GM12874 (cell line): ENCODE results near the gene UNC79.

Source experiments
- TF ChIP-seq, protein P1 (sequence below): IDR thresholded peaks from 2 replicates; pipeline ENCODE4 v1.5.1; 2011; ENCODE audit warnings: low read depth, mild to moderate bottlenecking, control low read depth, low read length, moderate library complexity; ENCODE audit not compliant: insufficient read depth

The UNC79 gene

DNA sequence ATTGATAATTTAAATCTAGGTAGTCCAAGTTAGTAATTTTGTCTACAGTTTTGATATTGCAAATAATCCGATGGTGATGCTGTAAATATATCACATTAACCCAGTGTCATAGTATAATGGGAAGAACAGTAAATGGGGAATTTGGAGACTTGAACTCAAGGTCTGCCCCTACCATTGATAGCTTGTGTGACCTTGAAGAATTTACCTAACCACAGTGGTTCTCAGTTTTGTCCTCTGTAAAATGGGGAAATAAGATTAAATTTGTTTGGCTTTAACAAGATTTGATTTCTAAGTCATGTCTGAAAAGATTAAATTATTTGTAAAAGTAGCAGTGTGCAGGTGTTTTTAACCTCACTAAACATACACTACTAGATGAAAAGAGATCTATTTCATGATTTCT is 100.9 kb downstream of the UNC79 start:
- TF ChIP-seq, protein P1, sequence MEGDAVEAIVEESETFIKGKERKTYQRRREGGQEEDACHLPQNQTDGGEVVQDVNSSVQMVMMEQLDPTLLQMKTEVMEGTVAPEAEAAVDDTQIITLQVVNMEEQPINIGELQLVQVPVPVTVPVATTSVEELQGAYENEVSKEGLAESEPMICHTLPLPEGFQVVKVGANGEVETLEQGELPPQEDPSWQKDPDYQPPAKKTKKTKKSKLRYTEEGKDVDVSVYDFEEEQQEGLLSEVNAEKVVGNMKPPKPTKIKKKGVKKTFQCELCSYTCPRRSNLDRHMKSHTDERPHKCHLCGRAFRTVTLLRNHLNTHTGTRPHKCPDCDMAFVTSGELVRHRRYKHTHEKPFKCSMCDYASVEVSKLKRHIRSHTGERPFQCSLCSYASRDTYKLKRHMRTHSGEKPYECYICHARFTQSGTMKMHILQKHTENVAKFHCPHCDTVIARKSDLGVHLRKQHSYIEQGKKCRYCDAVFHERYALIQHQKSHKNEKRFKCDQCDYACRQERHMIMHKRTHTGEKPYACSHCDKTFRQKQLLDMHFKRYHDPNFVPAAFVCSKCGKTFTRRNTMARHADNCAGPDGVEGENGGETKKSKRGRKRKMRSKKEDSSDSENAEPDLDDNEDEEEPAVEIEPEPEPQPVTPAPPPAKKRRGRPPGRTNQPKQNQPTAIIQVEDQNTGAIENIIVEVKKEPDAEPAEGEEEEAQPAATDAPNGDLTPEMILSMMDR: no peak

DNA sequence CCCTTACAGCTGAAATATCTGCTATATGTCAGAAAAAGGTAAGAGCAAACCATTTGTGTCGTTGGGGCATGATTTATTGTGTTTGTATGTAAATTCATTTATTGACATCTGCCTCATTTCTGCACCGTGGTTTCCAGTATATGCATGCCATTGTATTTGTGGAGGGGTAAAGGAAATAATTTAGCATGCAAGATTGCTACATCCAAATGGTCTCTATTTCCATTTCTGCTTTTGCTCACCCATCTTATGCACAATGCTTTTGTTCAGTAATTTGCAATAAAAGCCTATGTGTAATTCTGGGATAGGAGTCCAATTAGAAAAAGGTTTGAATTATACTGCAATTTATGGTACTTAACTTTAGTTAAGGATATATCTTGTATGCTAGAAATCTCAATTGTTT is 101.8 kb downstream of the UNC79 start:
- TF ChIP-seq, protein P1: no peak

DNA sequence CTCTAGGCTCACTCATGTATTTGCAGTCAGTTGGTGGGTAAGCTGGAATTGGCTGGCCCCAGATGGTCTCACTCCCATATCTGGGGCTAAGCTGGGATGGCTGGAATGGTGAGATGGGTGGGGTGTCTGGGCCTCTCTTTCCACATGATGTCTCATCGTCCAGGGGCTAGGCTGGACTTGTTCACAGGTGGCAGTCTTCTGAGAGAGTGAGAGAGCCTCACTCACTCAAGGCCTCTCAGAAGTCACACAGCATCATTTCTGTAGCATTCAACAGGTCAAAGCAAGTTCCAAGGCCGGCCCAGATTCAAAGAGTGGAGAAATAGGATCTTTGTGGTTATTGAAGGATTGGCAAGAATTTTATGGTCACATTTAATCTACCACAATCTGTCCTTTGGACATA is 102.7 kb downstream of the UNC79 start:
- TF ChIP-seq, protein P1: no peak

DNA sequence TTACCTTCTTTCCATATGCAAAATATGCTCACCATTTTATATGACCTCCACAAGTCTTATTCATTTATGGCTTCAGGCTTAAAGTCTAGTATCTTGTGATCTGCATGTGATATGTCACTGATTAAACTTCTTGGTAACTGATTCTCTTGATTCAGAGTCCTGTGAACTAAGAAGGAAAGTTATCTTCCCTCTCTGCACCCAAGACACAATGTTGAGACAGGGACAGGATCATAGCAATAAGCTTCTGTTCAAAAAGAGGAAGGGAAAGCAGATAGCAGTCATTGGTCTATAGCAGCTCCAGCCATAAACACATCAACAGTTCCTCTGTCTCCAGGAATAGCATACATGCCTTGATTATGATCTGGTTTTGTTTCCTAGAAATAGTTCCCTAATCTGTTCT is 103.1 kb downstream of the UNC79 start:
- TF ChIP-seq, protein P1: no peak

DNA sequence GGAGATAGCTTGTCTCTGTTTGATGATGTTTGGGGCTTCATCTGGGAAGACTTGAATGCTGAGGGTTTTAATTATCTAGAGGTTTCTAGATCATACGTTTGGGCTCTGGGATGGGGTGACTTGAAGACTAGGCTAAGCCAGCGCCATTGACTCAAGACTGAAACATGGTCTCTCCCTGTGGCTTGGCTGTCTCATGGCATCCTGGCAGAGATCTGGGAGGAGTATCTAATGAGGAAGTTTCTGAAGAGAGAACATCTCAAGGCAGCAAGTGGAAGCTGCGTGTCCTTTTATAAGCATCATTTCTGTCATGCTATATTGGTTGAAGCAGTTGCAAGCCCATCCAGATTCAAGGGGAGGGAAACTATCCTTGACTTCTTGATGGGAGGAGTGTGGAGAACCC is 104.8 kb downstream of the UNC79 start:
- TF ChIP-seq, protein P1: no peak

DNA sequence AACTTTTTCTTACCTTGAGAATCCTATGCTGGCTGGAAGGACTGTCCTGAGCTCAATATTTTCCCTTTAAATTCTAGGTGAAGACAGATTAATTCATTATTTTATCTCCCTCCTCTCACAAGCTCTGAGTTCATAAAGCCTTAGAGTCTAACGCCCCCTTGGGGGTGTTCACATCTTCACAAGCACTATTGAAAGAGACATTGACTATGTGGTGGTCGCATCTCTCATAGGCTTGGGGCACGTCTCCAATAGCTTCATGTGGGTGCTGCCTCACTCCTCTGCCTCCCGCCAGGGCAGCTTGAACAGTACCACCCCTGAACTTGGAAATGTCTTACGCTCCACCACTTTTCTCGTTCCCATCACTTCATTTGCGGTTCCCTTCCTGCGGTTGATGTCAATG is 106.2 kb downstream of the UNC79 start:
- TF ChIP-seq, protein P1: peak; percentile 22; the same call in 1 of the 2 replicates

DNA sequence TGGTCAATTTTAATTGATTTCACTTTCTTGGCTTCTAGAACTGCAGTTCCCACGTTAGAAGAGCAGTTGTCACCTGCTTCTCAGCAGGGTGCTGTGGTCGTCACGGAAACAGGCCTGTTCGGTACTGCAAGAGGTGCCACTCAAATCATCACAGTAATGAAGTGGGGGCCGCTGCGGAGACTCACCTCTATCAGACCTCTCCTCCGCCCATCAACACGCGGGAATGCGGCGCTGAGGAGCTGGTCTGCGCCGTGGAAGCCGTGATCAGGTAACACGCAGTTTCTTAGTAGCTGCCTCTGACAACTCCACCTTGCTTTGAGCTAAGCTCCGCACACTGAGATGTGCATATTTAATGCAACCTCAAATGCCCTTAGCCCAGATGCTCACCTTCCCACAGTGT is 107.2 kb downstream of the UNC79 start:
- TF ChIP-seq, protein P1: no peak

DNA sequence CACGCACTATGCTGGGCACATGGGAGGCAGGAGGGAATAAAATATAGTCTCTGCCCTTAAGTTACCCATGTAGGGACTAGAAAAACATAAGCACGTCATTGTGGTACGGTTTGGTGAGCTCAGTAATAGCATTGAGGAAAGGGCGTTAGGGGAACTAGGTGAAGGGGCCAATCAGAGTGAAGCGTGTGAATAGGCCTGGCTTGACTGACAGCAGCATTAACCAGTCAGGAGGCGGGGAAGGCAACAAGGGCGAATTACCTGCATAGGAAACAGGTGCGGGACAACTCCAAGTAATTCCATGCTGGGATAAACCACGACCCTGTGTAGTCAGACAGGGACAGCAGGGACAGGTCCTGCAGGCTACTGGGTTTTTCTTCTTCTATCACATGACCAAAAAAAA is 107.7 kb downstream of the UNC79 start:
- TF ChIP-seq, protein P1: no peak
